GM21737 (cell line): ENCODE data around the gene RBMY1F.
"Not testable (repeated sequence)": the region's sequence is repeated elsewhere in the genome, so short reads cannot be mapped to it uniquely, and the experiment has no call there.

Source experiments
- ATAC-seq: cut with Tn5 transposase; IDR thresholded peaks from one replicate; pipeline ENCODE4 v1.9.1; 2021; ENCODE audit warnings: mild to moderate bottlenecking, moderate library complexity; ENCODE audit not compliant: unreplicated experiment

RBMY1F gene

DNA sequence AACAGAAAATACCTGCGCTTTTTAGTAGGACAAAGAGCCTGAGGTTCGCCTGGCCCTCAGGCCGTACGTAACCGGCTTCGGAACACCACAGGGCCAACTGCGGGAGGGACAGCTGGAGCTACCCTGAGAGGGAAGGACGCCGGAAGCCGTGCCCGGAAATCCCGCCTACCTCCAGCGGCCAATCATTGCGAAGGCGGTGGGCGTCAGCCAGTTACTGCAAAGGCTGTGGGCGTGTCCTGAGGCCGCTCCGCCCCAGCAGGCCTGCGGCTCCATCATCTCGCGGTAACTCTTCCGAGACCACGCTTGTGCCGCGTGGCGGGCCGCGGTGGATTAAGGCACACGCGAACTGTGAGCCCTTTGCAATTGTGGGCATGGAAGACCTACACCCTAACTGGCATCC lies at the start of gene RBMY1F:
Gene RBMY1F, minus strand, starts transcription at position 101 of the 400 bp plus-strand sequence. CDS start 1,954 bp downstream, outside the sequence.
- ATAC-seq = not testable (repeated sequence)

DNA sequence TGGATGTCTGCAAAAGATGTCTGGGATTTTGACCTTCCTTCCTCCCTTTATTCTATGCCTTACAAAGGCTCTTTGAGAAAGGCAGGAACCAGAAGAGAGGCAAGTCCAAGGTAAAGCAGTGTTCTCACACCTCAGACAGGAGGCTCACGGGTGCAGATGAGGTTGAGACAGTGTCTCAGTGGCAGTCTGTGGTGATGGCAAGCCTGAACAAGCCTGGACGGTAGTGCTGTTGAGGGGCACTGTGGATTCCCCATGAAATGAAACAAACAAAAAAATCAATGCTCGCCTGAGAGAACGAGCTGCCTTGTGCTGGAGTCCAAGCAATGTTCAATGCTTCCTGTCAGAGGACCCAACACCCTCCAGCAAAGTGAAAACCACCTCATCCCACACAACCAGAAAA lies 31.6 kb downstream of the RBMY1F start:
- ATAC-seq = not testable (repeated sequence)

DNA sequence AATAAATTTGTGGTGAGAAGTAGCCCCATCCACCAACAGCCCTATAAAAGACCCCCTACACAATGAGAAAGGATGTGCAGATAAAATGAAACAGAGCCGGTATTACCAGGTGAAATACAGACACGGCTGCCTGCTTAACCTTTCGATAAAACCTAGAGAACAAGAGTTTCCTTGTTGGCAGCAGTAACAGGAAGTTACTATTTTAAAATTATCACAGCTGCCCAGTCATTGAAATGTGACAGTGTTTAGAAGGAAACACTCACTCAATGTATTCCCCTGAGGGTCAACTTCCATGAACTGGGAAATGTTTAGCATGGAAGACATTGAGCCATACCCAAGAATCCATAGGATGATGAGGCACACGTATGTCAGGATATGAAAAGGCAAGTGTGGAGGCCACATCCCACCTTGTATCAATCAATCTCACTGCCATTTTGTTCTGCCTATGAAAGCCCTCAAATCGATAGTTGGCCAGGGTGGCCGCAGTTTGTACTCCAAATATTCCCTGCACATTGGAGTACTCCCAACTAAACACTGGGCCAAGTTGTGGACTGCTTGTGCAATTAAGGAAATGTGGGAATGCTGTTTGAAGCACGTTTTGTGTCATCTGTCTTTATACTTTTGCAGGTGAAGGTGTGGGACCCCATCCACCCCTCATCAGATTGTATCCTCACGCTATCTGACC lies 41.6 kb downstream of the RBMY1F start:
- ATAC-seq = not testable (repeated sequence)

DNA sequence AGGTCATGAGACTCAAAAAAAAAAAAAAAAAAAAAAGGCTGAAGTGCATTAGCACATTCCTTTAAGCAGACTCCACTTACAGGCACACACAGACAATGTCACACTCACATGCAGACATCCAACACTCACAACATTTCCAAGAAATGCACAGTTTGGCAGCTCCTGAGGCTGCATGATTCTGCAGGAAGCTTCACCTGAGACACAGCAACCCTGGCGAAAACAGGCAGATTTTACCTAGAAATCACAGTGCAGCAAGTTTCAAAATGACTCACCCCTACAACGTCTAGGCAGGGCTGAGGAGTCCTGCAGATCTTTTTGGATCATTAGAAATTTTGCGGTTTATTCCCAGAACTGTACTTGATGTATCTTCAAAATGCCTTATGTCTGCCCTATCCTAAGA lies 48.0 kb downstream of the RBMY1F start:
- not testable (repeated sequence) for ATAC-seq

DNA sequence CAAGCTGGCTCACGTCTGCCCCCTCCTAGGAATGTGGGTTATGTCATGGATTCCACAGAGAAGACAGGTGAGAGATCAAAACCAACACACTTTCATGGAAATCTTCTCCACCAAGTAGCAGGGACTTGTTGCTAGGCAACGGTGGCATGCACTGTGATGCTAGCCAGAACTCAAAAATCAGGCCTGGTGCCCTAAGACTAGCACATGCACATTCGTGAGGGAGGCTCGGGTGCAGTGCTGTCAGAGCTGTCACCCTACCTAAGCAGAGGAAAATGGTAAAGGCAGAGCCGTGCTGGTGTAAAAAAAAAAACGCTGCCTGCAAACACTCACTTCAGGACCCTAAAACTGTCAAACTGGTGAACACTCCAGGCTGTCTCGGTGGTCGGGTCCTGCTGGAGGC lies 52.2 kb downstream of the RBMY1F start:
- ATAC-seq = not testable (repeated sequence)
